ENCODE measurements around the gene LRRC34.

Gene LRRC34

GRCh38 chr3:169809230-169809795 is 3.4 kb downstream of the LRRC34 start:
- no peak for TF ChIP-seq EP300 (IDR thresholded peaks at IDR 0.05; ENCODE audit: borderline replicate concordance)
- no peak for TF ChIP-seq CREB1 (IDR thresholded peaks at IDR 0.05; ENCODE audit: low read depth)
- no peak for TF ChIP-seq NFIC (IDR thresholded peaks at IDR 0.05)
- TF ChIP-seq ZBTB7A (IDR thresholded peaks at IDR 0.05; ENCODE audit: low read depth), result no peak
- TF ChIP-seq TAF1 (IDR thresholded peaks at IDR 0.05; ENCODE audit: low read depth), result no peak
- TF ChIP-seq FOXM1 (IDR thresholded peaks at IDR 0.05; ENCODE audit: borderline replicate concordance, low read depth), result no peak
- TF ChIP-seq CEBPB (IDR thresholded peaks at IDR 0.05), result no peak

GRCh38 chr3:169804681-169805080 is 8.0 kb downstream of the LRRC34 start:
- TF ChIP-seq MAX (IDR thresholded peaks at IDR 0.05) (no peak), TEAD4 (IDR thresholded peaks at IDR 0.05) (no peak), ZBTB7A (IDR thresholded peaks at IDR 0.05; ENCODE audit: low read depth) (no peak), NFIC (IDR thresholded peaks at IDR 0.05) (no peak), EGR1 (IDR thresholded peaks at IDR 0.05) (no peak), TCF12 (IDR thresholded peaks at IDR 0.05; ENCODE audit: low read depth) (no peak), YY1 (IDR thresholded peaks at IDR 0.05; ENCODE audit: low read depth) (no peak), EP300 (IDR thresholded peaks at IDR 0.05; ENCODE audit: borderline replicate concordance) (no peak), REST (IDR thresholded peaks at IDR 0.05; ENCODE audit: low read depth) (no peak), TAF1 (IDR thresholded peaks at IDR 0.05; ENCODE audit: low read depth) (no peak), CEBPB (IDR thresholded peaks at IDR 0.05) (no peak), CREB1 (IDR thresholded peaks at IDR 0.05; ENCODE audit: low read depth) (no peak)

- TF ChIP-seq TEAD4 (IDR thresholded peaks at IDR 0.05) (no peak), CREB1 (IDR thresholded peaks at IDR 0.05; ENCODE audit: low read depth) (no peak), MAX (IDR thresholded peaks at IDR 0.05) (no peak), YY1 (IDR thresholded peaks at IDR 0.05; ENCODE audit: low read depth) (no peak), FOXM1 (IDR thresholded peaks at IDR 0.05; ENCODE audit: borderline replicate concordance, low read depth) (no peak), REST (IDR thresholded peaks at IDR 0.05; ENCODE audit: low read depth) (no peak), NFIC (IDR thresholded peaks at IDR 0.05) (no peak), EP300 (IDR thresholded peaks at IDR 0.05; ENCODE audit: borderline replicate concordance) (no peak), ZBTB7A (IDR thresholded peaks at IDR 0.05; ENCODE audit: low read depth) (no peak)
Measured at GRCh38 chr3:169792359-169792758, 20.3 kb downstream of the LRRC34 start.

GRCh38 chr3:169790687-169791429 is 21.8 kb downstream of the LRRC34 start:
- TF ChIP-seq CREB1 (IDR thresholded peaks at IDR 0.05; ENCODE audit: low read depth) (no peak), FOXM1 (IDR thresholded peaks at IDR 0.05; ENCODE audit: borderline replicate concordance, low read depth) (no peak), MAX (IDR thresholded peaks at IDR 0.05) (no peak), NFIC (IDR thresholded peaks at IDR 0.05) (no peak)

GRCh38 chr3:169790219-169790618 is 22.5 kb downstream of the LRRC34 start:
- TF ChIP-seq YY1 (IDR thresholded peaks at IDR 0.05; ENCODE audit: low read depth) (no peak), NFIC (IDR thresholded peaks at IDR 0.05) (no peak), REST (IDR thresholded peaks at IDR 0.05; ENCODE audit: low read depth) (no peak), FOXM1 (IDR thresholded peaks at IDR 0.05; ENCODE audit: borderline replicate concordance, low read depth) (no peak), MAX (IDR thresholded peaks at IDR 0.05) (no peak), CREB1 (IDR thresholded peaks at IDR 0.05; ENCODE audit: low read depth) (no peak)

Measured in Ishikawa (cell line).